Measurements from ENCODE around the gene CHSY1. TPM values are rescaled to one million over a fixed set of nuclear protein-coding genes. Genes with fewer than 3 reads are reported as not detected.

Gene CHSY1
- total RNA-seq, 1 donor from 2014 or later, result 46.7 TPM

DNA sequence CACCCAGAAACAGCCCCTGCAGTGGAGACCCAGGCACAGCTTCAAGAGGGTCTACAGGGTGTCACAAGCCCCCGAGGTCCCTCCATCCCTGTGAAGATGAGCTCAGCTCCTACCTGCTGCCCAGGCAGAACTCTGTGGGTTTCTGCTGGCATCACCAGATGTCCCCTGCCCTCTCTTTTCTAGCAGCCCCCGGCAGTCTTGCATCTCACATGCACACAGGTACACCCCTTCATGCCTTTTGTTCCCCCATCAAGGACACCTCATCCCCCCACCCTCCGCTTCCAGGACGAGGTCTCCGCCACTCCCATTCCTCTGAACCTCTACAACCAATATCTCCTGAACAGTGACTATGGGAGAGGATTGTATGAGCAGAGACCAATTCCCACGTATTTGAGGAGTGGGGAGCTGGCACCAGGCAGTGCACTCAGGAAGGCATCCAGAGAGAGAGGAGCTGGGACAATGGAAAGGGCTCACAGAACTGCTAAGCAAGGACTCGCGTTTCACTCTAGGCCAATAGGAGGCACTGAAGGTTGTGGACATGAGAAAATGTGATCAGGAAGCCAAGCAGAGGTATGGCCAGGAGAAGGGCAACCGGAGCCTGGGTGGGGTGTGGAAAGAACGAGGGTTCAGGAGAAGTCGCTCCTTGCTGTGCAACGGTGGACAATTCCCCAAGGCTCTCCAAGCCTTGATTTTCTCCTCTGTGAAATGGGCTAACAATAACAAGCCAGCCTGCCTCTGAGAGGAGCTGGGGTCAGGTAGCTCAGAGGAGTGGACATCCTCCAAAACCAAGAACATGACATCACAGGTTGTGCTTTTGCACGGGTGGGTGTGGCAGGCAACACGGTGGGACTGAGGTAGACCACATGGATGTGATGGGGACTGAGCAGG is 115.2 kb downstream of the CHSY1 start:
- Mint-ChIP-seq H3K4me3 (no peak overlapping the region), H3K36me3 (ENCODE audit: low read depth) (no peaks in the 10 kb centered on the region), H3K4me1 (peaks cover 11% of the 10 kb centered on the region), H3K27ac (ENCODE audit: unreplicated experiment) (no peak overlapping the region), H3K9me3 (peaks cover 6% of the 10 kb centered on the region), H3K27me3 (ENCODE audit: low read depth) (no peaks in the 10 kb centered on the region)
- TF ChIP-seq, protein P1, sequence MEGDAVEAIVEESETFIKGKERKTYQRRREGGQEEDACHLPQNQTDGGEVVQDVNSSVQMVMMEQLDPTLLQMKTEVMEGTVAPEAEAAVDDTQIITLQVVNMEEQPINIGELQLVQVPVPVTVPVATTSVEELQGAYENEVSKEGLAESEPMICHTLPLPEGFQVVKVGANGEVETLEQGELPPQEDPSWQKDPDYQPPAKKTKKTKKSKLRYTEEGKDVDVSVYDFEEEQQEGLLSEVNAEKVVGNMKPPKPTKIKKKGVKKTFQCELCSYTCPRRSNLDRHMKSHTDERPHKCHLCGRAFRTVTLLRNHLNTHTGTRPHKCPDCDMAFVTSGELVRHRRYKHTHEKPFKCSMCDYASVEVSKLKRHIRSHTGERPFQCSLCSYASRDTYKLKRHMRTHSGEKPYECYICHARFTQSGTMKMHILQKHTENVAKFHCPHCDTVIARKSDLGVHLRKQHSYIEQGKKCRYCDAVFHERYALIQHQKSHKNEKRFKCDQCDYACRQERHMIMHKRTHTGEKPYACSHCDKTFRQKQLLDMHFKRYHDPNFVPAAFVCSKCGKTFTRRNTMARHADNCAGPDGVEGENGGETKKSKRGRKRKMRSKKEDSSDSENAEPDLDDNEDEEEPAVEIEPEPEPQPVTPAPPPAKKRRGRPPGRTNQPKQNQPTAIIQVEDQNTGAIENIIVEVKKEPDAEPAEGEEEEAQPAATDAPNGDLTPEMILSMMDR (conservative IDR thresholded peaks at IDR 0.05), result no peak
- no peak for DNase-seq (ENCODE audit: low read depth, low spot score)

DNA sequence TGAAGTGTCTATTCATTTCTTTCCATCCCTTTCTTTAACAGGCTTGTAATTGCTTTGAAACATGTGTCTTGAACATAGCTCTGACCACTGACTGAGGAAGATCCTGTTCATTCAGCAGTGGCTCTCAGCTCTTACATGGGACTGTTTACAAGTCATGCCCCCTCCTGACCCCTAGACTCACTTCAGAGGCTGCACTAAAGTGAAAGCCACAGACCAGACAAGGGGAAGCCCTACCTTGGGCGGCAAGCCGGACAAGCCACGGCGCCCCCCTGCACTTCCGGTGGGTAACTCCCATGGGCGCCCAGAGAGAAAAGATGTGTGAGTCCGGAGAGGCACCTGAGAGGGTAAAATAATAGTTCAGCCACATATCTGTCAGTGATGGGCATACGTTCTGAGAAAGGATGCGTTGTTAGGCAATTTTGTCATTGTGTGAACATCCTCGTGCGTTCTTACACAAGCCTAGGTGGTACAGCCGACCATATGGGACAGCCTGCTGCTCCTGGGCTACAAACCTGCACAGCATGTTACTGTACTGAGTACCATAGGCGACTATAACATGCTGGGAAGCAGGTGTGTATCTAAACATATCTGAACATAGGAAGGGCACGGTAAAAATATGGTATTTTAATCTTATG is 116.2 kb downstream of the CHSY1 start:
- Mint-ChIP-seq H3K36me3 (ENCODE audit: low read depth) (no peaks in the 10 kb centered on the region), H3K27ac (ENCODE audit: unreplicated experiment) (no peak overlapping the region), H3K4me1 (peaks cover 11% of the 10 kb centered on the region), H3K4me3 (no peak overlapping the region), H3K27me3 (ENCODE audit: low read depth) (no peaks in the 10 kb centered on the region), H3K9me3 (peaks cover 6% of the 10 kb centered on the region)
- TF ChIP-seq, protein P1 (conservative IDR thresholded peaks at IDR 0.05), result no peak
- DNase-seq (ENCODE audit: low read depth, low spot score), result no peak

DNA sequence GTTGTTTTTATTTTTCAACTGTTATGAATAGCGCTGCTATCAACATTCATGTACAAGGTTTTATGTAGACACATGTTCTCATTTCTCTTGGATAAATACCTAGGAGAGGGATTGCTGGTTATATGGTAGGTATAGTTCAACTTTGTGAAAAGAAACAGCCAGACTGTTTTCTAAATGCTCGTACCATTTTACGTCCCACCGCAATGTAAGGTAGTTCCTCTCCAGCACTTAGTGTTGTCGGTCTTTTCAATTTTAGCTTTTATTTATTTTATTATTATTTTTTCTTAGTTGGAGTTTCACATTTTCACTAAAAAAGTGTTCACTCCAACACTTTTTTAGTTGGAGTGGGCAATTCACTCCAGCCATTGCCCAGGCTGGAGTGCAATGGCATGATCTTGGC is 117.1 kb downstream of the CHSY1 start:
- Mint-ChIP-seq H3K9me3 (peaks cover 6% of the 10 kb centered on the region), H3K4me3 (no peak overlapping the region), H3K4me1 (peaks cover 11% of the 10 kb centered on the region), H3K36me3 (ENCODE audit: low read depth) (no peaks in the 10 kb centered on the region), H3K27me3 (ENCODE audit: low read depth) (peaks cover 2% of the 10 kb centered on the region), H3K27ac (ENCODE audit: unreplicated experiment) (no peak overlapping the region)
- TF ChIP-seq, protein P1 (conservative IDR thresholded peaks at IDR 0.05), result no peak
- DNase-seq (ENCODE audit: low read depth, low spot score), result no peak

GRCh38 chr15:101133751-101134261 is 118.0 kb downstream of the CHSY1 start:
- no peak overlapping the region for H3K4me3 Mint-ChIP-seq
- no peaks in the 10 kb centered on the region for H3K36me3 Mint-ChIP-seq (ENCODE audit: low read depth)
- H3K4me1 Mint-ChIP-seq, result peaks cover 11% of the 10 kb centered on the region
- peak overlapping the region; percentile 87 for H3K27ac Mint-ChIP-seq (ENCODE audit: unreplicated experiment)
- no peak for DNase-seq (ENCODE audit: low read depth, low spot score)
- peaks cover 6% of the 10 kb centered on the region for H3K9me3 Mint-ChIP-seq
- TF ChIP-seq, protein P1 (conservative IDR thresholded peaks at IDR 0.05), result no peak
- H3K27me3 Mint-ChIP-seq (ENCODE audit: low read depth), result peaks cover 2% of the 10 kb centered on the region

DNA sequence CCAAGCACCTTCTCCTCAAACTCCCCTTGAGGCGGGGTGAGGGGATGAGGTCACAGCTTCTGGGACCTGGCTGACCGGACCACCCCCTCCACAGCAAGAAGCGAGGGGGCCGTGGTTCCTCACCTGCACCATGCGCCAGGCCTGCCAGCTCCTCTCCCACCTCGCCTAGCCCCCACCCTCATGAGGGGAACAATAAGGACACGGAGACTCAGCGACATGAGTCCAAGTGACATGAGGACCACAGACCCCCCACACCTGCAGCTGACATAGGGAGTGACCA is 118.7 kb downstream of the CHSY1 start:
- peaks cover 2% of the 10 kb centered on the region for H3K27me3 Mint-ChIP-seq (ENCODE audit: low read depth)
- H3K36me3 Mint-ChIP-seq (ENCODE audit: low read depth), result no peaks in the 10 kb centered on the region
- peaks cover 11% of the 10 kb centered on the region for H3K4me1 Mint-ChIP-seq
- H3K9me3 Mint-ChIP-seq, result peaks cover 6% of the 10 kb centered on the region
- DNase-seq (ENCODE audit: low read depth, low spot score), result no peak
- no peak overlapping the region for H3K4me3 Mint-ChIP-seq
- TF ChIP-seq, protein P1 (conservative IDR thresholded peaks at IDR 0.05), result no peak
- H3K27ac Mint-ChIP-seq (ENCODE audit: unreplicated experiment), result no peak overlapping the region
